Stomach (tissue), 4 donors: ENCODE results near the gene DUSP8.

ENCODE experiments used
- CTCF ChIP-seq, 7 experiments: fragments of 450-650 bp in 4 of 7; fragments of 200-600 bp in 3 of 7; sonication (generic) in 3 of 7; IDR thresholded peaks; one replicate each; pipeline ENCODE4 v1.5.1; 2016 to 2019; ENCODE audit warnings: antibody characterized with exemption in 7 of 7, control low read depth in 2 of 7, mild to moderate bottlenecking in 1 of 7
- POLR2AphosphoS5 ChIP-seq, 3 donors: sonication (generic); formaldehyde crosslinking; IDR thresholded peaks; one replicate each; pipeline ENCODE4 v1.6.1; 2016; ENCODE audit warnings: antibody characterized with exemption in 3 of 3

- no peak for TF ChIP-seq CTCF (IDR thresholded peaks at IDR 0.05)
- no peak for TF ChIP-seq POLR2AphosphoS5 (IDR thresholded peaks at IDR 0.05)
These were observed 62.3 kb downstream of the DUSP8 start for GRCh38 chr11:1509626-1510255.
